OCI-LY1 (cell line): ENCODE data around the gene GPR37L1.

Experiments used
- H2AFZ ChIP-seq: fragments of 200-600 bp; sonication (generic), shearing (Covaris generic); 2 replicates; pipeline ENCODE4 v1.6.0; 2014; ENCODE audit warnings: antibody characterized with exemption, mild to moderate bottlenecking, low read length
- H3F3A ChIP-seq: fragments of 200-600 bp; sonication (generic), shearing (Covaris generic); 2 replicates; pipeline ENCODE4 v1.6.0; 2014; ENCODE audit warnings: mild to moderate bottlenecking, antibody characterized with exemption, low read length, moderate library complexity; ENCODE audit not compliant: insufficient read depth
- H3K27ac ChIP-seq: fragments of 200-600 bp; sonication (generic); 2 replicates; pipeline ENCODE4 v1.5.1; 2014; ENCODE audit warnings: low read length, mixed run types, mild to moderate bottlenecking, low read depth; ENCODE audit not compliant: poor library complexity, severe bottlenecking
- H3K27me3 ChIP-seq: fragments of 200-600 bp; sonication (generic); 2 replicates; pipeline ENCODE4 v1.6.0; 2014; ENCODE audit warnings: antibody characterized with exemption, mild to moderate bottlenecking, low read length, moderate library complexity; ENCODE audit not compliant: insufficient read depth
- H3K36me3 ChIP-seq: fragments of 200-600 bp; sonication (generic); 2 replicates; pipeline ENCODE4 v1.6.1; 2014; ENCODE audit warnings: mild to moderate bottlenecking, antibody characterized with exemption, low read length, moderate library complexity, mixed read lengths; ENCODE audit not compliant: insufficient read depth
- H3K4me1 ChIP-seq: fragments of 200-600 bp; sonication (generic); 2 replicates; pipeline ENCODE4 v1.5.1; 2014; ENCODE audit warnings: mild to moderate bottlenecking, low read length, moderate library complexity; ENCODE audit not compliant: insufficient read depth, severe bottlenecking
- H3K4me2 ChIP-seq: fragments of 200-600 bp; sonication (generic), shearing (Covaris generic); 2 replicates; pipeline ENCODE4 v1.6.1; 2014; ENCODE audit warnings: low read length
- H3K4me3 ChIP-seq: fragments of 200-600 bp; sonication (generic); 2 replicates; pipeline ENCODE4 v1.5.1; 2014; ENCODE audit warnings: low read length, low read depth, mild to moderate bottlenecking, mixed read lengths; ENCODE audit not compliant: poor library complexity, severe bottlenecking
- H3K79me2 ChIP-seq: fragments of 200-600 bp; shearing (Covaris generic); 2 replicates; pipeline ENCODE4 v1.6.1; 2016; ENCODE audit warnings: mixed run types, low read length, mixed read lengths; ENCODE audit not compliant: insufficient read depth
- H3K9ac ChIP-seq: fragments of 200-600 bp; sonication (generic), shearing (Covaris generic); 2 replicates; pipeline ENCODE4 v1.6.1; 2014; ENCODE audit warnings: mild to moderate bottlenecking, low read length, mixed read lengths
- H3K9me2 ChIP-seq: fragments of 200-600 bp; sonication (generic), shearing (Covaris generic); 2 replicates; pipeline ENCODE4 v1.6.1; 2014; ENCODE audit warnings: low read depth, mild to moderate bottlenecking, low read length, mixed read lengths
- H3K9me3 ChIP-seq: fragments of 200-600 bp; shearing (Covaris generic); 2 replicates; pipeline ENCODE4 v1.6.1; 2014; ENCODE audit warnings: low read length, mixed read lengths
- H4K20me1 ChIP-seq: fragments of 200-600 bp; sonication (generic), shearing (Covaris generic); 2 replicates; pipeline ENCODE4 v1.6.0; 2016; ENCODE audit warnings: mild to moderate bottlenecking, low read length; ENCODE audit not compliant: insufficient read depth
- CTCF ChIP-seq: fragments of 200-600 bp; sonication (generic), shearing (Covaris generic); IDR thresholded peaks from 2 replicates; pipeline ENCODE4 v1.5.1; 2017; ENCODE audit warnings: mild to moderate bottlenecking, antibody characterized with exemption, low read length, moderate library complexity, mixed read lengths
- EZH2 ChIP-seq: fragments of 200-600 bp; sonication (generic), shearing (Covaris generic); IDR thresholded peaks from 2 replicates; pipeline ENCODE4 v1.8.0; 2017; ENCODE audit warnings: borderline replicate concordance, mixed run types, mild to moderate bottlenecking, antibody characterized with exemption, low read length, moderate library complexity, mixed read lengths

The GPR37L1 gene

GRCh38 chr1:202181586-202181985, 58.9 kb downstream of the GPR37L1 start:
- H3K9me2 ChIP-seq: no peaks in the 10 kb centered on the region
- no peak overlapping the region for H3K27ac ChIP-seq
- H3F3A ChIP-seq: no peaks in the 10 kb centered on the region
- H3K36me3 ChIP-seq: no peaks in the 10 kb centered on the region
- no peak overlapping the region for H3K9ac ChIP-seq
- H3K79me2 ChIP-seq: no peaks in the 10 kb centered on the region
- H4K20me1 ChIP-seq: no peaks in the 10 kb centered on the region
- TF ChIP-seq EZH2 (no peak), CTCF (no peak)
- no peak overlapping the region for H3K4me2 ChIP-seq
- H3K9me3 ChIP-seq: no peaks in the 10 kb centered on the region
- H3K4me1 ChIP-seq: peaks cover 12% of the 10 kb centered on the region
- H3K27me3 ChIP-seq: no peaks in the 10 kb centered on the region
- H2AFZ ChIP-seq: no peak overlapping the region
- no peak overlapping the region for H3K4me3 ChIP-seq

GRCh38 chr1:202182040-202182877, 59.5 kb downstream of the GPR37L1 start:
- Histone ChIP-seq H3K79me2 (no peaks in the 10 kb centered on the region), H3K4me3 (no peak overlapping the region), H2AFZ (no peak overlapping the region), H3K27ac (no peak overlapping the region), H4K20me1 (no peaks in the 10 kb centered on the region), H3K27me3 (no peaks in the 10 kb centered on the region), H3K4me2 (no peak overlapping the region), H3K9me3 (no peaks in the 10 kb centered on the region), H3K36me3 (no peaks in the 10 kb centered on the region), H3K4me1 (peaks cover 12% of the 10 kb centered on the region), H3K9ac (no peak overlapping the region), H3K9me2 (no peaks in the 10 kb centered on the region), H3F3A (no peaks in the 10 kb centered on the region)
- TF ChIP-seq CTCF (no peak), EZH2 (no peak)
